GM12892 (cell line): Measurements from ENCODE around the gene DDX59.

Source experiments
- POLR2AphosphoS5 ChIP-seq: IDR thresholded peaks from 2 replicates; pipeline ENCODE4 v1.6.1; 2011; ENCODE audit warnings: low read depth, low read length, control low read depth
- TAF1 ChIP-seq: IDR thresholded peaks from 2 replicates; pipeline ENCODE4 v1.6.1; 2011; ENCODE audit warnings: low read depth, mild to moderate bottlenecking, control low read depth, low read length, borderline replicate concordance

DNA sequence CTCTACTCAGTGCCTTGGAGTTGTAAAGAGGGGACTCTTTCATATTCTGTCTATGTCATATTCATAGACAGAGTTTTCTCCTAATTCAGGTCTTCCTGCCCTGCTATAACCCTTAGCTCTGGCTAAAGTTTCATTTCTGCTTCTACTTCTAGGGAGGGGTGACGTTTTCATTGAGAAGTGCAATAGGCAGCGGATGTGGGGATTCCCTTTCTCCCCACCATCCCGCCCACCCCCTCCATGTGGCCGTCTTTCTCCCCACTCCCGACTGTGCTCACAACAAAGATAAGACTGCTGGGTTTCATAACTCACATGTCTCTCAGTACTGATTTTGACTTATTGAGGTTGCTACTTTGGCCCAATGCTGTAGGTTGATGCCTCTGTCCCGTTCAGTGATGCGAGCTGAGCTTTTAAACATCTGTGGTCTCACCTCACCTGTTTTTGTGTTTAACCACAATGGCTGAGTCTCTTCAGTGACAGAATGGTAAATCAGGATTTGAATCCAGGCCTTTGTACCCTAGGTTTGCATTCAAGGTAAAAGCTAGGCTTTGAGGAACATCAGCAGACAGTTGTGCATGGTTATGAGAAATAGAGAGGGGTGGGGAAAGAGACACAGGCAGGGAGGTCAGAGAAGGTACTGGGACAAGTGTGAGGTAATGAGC lies 41.4 kb downstream of the DDX59 start:
- no peak for TF ChIP-seq TAF1
- no peak for TF ChIP-seq POLR2AphosphoS5
